Chondrocyte (in vitro differentiated cells): ENCODE measurements around the gene CTNND2. TPM values are rescaled to one million over a fixed set of nuclear protein-coding genes. Genes with fewer than 3 reads are reported as not detected.

Source experiments
- DNase-seq: peaks from one replicate; pipeline ENCODE4 v3.0.0; 2021; ENCODE audit warnings: mixed read lengths, low spot score
- H3K27ac Mint-ChIP-seq: one replicate; pipeline ENCODE4 v1.8.0; 2021; ENCODE audit warnings: mild to moderate bottlenecking, moderate library complexity, mixed read lengths; ENCODE audit not compliant: unreplicated experiment
- H3K27me3 Mint-ChIP-seq: 2 replicates; pipeline ENCODE4 v1.8.0; 2021; ENCODE audit warnings: low read depth, mixed read lengths
- H3K36me3 Mint-ChIP-seq: 2 replicates; pipeline ENCODE4 v1.8.0; 2021; ENCODE audit warnings: low read depth, mixed read lengths
- H3K4me1 Mint-ChIP-seq: 2 replicates; pipeline ENCODE4 v1.8.0; 2021; ENCODE audit warnings: low read depth, mild to moderate bottlenecking, mixed read lengths
- H3K4me3 Mint-ChIP-seq: one replicate; pipeline ENCODE4 v1.8.0; 2021; ENCODE audit warnings: mild to moderate bottlenecking, moderate library complexity, mixed read lengths; ENCODE audit not compliant: unreplicated experiment
- H3K9me3 Mint-ChIP-seq: 2 replicates; pipeline ENCODE4 v1.8.0; 2021; ENCODE audit warnings: low read depth, mixed read lengths
- total RNA-seq: library from RNA; stranded (reverse); gene quantifications from 3 replicates; pipeline ENCODE4 v1.2.1, GENCODE V29; 2021
- TF ChIP-seq, protein P1 (sequence below): fragments of 200-600 bp; sonication (generic); IDR thresholded peaks from 2 replicates; pipeline ENCODE4 v1.5.0; 2021; ENCODE audit warnings: antibody characterized with exemption, mild to moderate bottlenecking, moderate library complexity

The CTNND2 gene
- total RNA-seq, 1 donor from 2014 or later, result 2.1 TPM

DNA sequence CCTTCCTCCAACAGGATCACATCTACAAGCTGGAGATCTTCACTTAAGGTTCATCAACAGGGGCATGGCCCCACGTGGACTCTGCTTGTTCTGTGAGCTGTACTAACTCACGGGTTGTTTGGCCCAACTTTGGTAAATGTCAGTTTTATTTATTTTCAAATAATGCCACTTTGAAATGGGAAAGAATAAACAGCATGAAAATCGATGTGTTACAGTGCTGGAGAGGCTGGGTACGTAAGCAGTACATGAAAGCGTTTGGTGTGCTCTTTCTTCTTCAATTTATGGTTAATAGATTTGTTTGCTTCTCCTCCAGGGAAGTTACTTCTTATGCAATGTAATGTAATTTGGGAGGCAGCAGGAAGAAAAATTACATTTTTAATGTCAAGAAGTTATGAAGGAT is 753.3 kb downstream of the CTNND2 start:
- H3K27ac Mint-ChIP-seq, result no peak overlapping the region
- TF ChIP-seq, protein P1, sequence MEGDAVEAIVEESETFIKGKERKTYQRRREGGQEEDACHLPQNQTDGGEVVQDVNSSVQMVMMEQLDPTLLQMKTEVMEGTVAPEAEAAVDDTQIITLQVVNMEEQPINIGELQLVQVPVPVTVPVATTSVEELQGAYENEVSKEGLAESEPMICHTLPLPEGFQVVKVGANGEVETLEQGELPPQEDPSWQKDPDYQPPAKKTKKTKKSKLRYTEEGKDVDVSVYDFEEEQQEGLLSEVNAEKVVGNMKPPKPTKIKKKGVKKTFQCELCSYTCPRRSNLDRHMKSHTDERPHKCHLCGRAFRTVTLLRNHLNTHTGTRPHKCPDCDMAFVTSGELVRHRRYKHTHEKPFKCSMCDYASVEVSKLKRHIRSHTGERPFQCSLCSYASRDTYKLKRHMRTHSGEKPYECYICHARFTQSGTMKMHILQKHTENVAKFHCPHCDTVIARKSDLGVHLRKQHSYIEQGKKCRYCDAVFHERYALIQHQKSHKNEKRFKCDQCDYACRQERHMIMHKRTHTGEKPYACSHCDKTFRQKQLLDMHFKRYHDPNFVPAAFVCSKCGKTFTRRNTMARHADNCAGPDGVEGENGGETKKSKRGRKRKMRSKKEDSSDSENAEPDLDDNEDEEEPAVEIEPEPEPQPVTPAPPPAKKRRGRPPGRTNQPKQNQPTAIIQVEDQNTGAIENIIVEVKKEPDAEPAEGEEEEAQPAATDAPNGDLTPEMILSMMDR, result no peak
- peaks cover 16% of the 10 kb centered on the region for H3K27me3 Mint-ChIP-seq
- H3K36me3 Mint-ChIP-seq, result no peaks in the 10 kb centered on the region
- DNase-seq, result no peak
- no peak overlapping the region for H3K4me3 Mint-ChIP-seq
- H3K9me3 Mint-ChIP-seq, result no peaks in the 10 kb centered on the region
- H3K4me1 Mint-ChIP-seq, result no peaks in the 10 kb centered on the region

DNA sequence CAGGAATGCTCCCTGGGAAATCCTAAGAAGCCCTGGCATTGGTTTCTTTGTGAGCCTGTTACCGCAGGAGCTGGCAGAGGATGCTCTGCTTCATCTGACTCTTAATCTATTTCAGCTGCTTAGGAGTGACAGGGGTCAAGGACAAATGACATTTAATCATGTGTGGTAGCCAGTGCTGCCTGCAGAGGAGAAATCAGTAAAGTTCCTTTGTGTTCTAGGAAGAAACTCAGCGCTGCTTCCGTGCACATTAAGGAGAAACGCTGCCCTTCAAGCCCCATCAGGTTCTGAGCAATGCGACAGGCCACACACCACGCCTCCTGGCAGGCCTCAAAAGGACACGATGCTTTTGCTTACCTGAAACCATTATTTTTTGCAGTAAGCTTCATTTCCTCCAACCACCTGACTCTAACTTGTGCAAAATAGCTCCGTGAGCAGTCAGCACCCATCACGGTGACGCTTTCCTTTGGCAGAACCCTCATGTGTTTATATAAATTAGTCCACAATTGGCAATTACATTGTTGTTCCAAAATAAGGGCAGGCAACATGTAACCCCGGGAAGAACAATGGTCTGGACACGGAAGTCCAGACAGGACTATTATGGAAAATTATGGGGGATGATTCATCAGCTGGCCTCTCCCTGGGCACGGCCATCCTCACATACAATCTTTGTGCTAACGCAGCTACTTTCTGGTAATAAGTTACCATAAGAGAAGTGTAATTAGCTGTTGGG is 755.3 kb downstream of the CTNND2 start:
- H3K27ac Mint-ChIP-seq, result no peak overlapping the region
- H3K4me1 Mint-ChIP-seq, result no peaks in the 10 kb centered on the region
- DNase-seq, result no peak
- H3K36me3 Mint-ChIP-seq, result no peaks in the 10 kb centered on the region
- TF ChIP-seq, protein P1, result no peak
- H3K27me3 Mint-ChIP-seq, result peaks cover 8% of the 10 kb centered on the region
- H3K4me3 Mint-ChIP-seq, result no peak overlapping the region
- no peaks in the 10 kb centered on the region for H3K9me3 Mint-ChIP-seq

DNA sequence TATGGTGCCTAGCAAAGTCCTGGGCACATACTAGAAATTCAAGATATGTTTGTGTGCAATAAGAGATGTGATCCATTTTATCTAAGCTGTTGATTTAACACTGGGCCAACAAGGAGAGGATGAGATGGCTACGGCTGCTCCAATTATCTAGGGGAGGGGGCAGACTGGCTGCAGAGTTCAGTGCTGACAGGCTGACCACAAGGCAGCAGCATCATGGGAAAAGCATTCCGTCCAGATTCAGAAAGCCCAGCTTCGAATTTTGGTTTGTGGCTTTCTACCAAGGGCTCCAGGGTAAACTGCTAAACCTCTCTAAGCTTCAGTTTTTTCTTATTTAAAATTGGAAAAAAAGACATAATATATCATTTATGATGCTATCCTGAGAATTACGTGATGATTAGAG is 758.1 kb downstream of the CTNND2 start:
- H3K27me3 Mint-ChIP-seq, result peaks cover 6% of the 10 kb centered on the region
- no peak for DNase-seq
- TF ChIP-seq, protein P1, result no peak
- H3K9me3 Mint-ChIP-seq, result no peaks in the 10 kb centered on the region
- H3K4me1 Mint-ChIP-seq, result no peaks in the 10 kb centered on the region
- H3K27ac Mint-ChIP-seq, result no peak overlapping the region
- H3K4me3 Mint-ChIP-seq, result no peak overlapping the region
- no peaks in the 10 kb centered on the region for H3K36me3 Mint-ChIP-seq

DNA sequence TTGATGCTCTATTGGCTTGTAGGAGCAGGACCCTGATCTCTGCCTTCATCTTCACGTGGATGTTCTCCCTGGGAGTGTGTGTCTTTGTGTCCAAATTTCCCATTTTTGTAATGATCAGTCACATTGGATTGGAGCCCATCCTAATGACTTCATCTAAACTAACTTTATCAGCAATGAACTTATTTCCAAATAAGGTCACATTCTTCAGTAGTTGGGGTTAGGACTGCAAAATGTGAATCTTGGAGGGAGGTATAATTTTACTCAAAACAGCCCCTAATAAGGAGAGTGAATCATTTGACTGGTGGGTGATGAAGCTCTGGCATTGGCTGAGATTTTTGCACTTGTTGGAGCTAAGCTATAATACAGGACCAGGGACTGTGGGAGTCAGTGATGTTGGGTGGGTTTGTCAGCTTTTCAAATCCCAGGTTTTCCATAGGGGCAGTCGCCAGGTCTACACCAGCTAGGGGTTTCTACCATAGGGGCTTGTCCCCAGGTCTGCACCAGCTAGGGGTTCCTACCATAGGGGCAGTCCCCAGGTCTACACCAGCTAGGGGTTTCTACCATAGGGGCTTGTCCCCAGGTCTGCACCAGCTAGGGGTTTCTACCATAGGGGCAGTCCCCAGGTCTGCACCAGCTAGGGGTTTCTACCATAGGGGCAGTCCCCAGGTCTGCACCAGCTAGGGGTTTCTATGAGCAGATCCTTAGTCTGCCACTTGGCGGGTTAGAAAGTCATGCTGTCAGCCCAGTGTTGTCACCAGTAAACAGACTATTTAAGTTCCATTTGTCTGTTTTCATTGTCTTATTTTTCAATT is 760.6 kb downstream of the CTNND2 start:
- H3K4me3 Mint-ChIP-seq, result no peak overlapping the region
- TF ChIP-seq, protein P1, result no peak
- no peaks in the 10 kb centered on the region for H3K9me3 Mint-ChIP-seq
- H3K4me1 Mint-ChIP-seq, result peaks cover 7% of the 10 kb centered on the region
- H3K27ac Mint-ChIP-seq, result no peak overlapping the region
- peaks cover 2% of the 10 kb centered on the region for H3K27me3 Mint-ChIP-seq
- no peak for DNase-seq
- H3K36me3 Mint-ChIP-seq, result no peaks in the 10 kb centered on the region

DNA sequence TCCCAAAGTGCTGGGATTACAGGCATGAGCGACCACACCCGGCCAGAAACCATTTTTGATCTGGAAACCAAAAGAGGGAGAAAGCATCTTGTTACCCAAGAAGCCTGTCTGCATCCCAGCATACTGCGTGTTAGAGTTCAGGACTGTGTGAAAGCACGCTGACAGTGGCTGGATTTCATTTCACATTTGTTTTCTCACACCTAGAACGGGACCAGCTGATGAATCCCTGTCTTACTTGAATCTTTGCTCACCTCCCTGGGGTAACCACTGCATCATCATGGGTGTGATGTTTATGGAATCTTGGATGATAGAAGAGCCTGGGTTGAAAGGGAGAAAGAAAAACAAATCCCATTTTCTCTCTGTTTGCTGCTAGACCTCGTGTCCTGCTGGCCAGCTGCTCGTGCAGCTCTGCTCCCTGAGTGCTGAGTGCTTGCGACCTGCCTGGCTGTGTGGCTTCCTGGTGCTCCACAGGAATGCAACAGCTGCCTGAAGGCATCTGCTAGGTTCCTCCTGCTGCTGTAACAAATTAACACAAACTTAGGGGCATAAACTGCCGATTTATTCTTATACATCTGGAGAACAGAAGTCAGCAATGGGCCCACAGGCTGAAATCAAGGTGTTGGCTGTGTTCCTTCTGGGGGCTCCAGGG is 764.9 kb downstream of the CTNND2 start:
- Mint-ChIP-seq H3K4me1 (peaks cover 7% of the 10 kb centered on the region), H3K9me3 (peaks cover 2% of the 10 kb centered on the region), H3K36me3 (no peaks in the 10 kb centered on the region), H3K4me3 (no peak overlapping the region), H3K27me3 (peaks cover 17% of the 10 kb centered on the region), H3K27ac (no peak overlapping the region)
- no peak for DNase-seq
- TF ChIP-seq, protein P1, result no peak
